ENCODE measurements around the gene SLC17A7. TPM values are rescaled to one million over a fixed set of nuclear protein-coding genes. Genes with fewer than 3 reads are reported as not detected.

The SLC17A7 gene
- total and polyA plus RNA-seq, 9 of the 15 experiments (the other 6 are each of a cell fraction or from before 2014, with no cell fraction given), result 1.1 to 15.7 (median 2.4) TPM

- DNase-seq (ENCODE audit: extremely low read depth in 1 of 4, low spot score in 3 of 4), result no peak
- CTCF ChIA-PET (ENCODE audit: low intra/inter-chr PET ratio), result no interaction called here
- no peak for FAIRE-seq
- Histone ChIP-seq H3K9ac (ENCODE audit: insufficient read depth in 1 of 2, low read depth in 2 of 2, low read length in 2 of 2) (no peak overlapping the region), H3K4me2 (ENCODE audit: insufficient read depth, low read length) (no peak overlapping the region), H3K79me2 (ENCODE audit: control insufficient read depth, insufficient read depth, low read length) (no peaks in the 10 kb centered on the region), H3K9me1 (ENCODE audit: control insufficient read depth, insufficient read depth, low read length) (no peaks in the 10 kb centered on the region), H2AFZ (ENCODE audit: low read depth, low read length) (no peak overlapping the region), H3K4me1 (replicated peaks in 1 of 2; ENCODE audit: control insufficient read depth in 2 of 2, insufficient read depth in 2 of 2, low read length in 2 of 2) (peaks cover 31 to 35% of the 10 kb centered on the region in 2 experiments), H4K20me1 (replicated peaks; ENCODE audit: control insufficient read depth, insufficient read depth, low read length) (no peaks in the 10 kb centered on the region), H3K27me3 (ENCODE audit: control insufficient read depth in 2 of 2, insufficient read depth in 2 of 2, low read length in 2 of 2) (no peaks in the 10 kb centered on the region), H3K27ac (ENCODE audit: extremely low read depth, low read depth, low read length) (no peak overlapping the region), H3K4me3 (no peak overlapping the region), H3K36me3 (ENCODE audit: control insufficient read depth, insufficient read depth, low read length) (no peaks in the 10 kb centered on the region), H3K9me3 (replicated peaks; ENCODE audit: control insufficient read depth, insufficient read depth, low read depth, low read length) (no peaks in the 10 kb centered on the region)
- WGBS (ENCODE audit: insufficient coverage, low coverage, missing lambda C conversion rate), result 81% methylated on average over 6 of the region's 7 CpGs
- in situ Hi-C loops (cut with MboI), result no loop called here
- ATAC-seq, result no peak
- TF ChIP-seq ZNF740 (CRISPR knock-in tag; IDR thresholded peaks at IDR 0.05) (peak; percentile 63; the same call in 1 of the 2 replicates), ZNF740 (tag; IDR thresholded peaks at IDR 0.05) (no peak), NUFIP1 (IDR thresholded peaks at IDR 0.05; ENCODE audit: partially characterized antibody) (no peak)
- POLR2A ChIA-PET, result interaction anchor here (0.8 to 1.6 kb wide), 3 partner anchors 9 to 23 kb away, joined by 3 to 8 read pairs (median 4); no protein-coding TSS in a partner anchor
- no TSS peak for BruUV-seq (replicated peaks)
- intact Hi-C loops (cut with micrococcal nuclease), result no loop called here
These were observed 34.2 kb downstream of the SLC17A7 start for GRCh38 chr19:49407079-49407478.
